GM23338 (cell line): ENCODE data around the gene NSD2. TPM values are rescaled to one million over a fixed set of nuclear protein-coding genes. Genes with fewer than 3 reads are reported as not detected.

Source experiments
- ATAC-seq: fragments of 200-7000 bp; cut with Tn5 transposase; 3 replicates; pipeline ENCODE4 v1.9.1; 2020
- DNase-seq: peaks from one replicate; pipeline ENCODE4 v3.0.0-alpha.2; 2015; ENCODE audit warnings: low spot score
- H2AFZ ChIP-seq: fragments of 200-600 bp; sonication (generic); 2 replicates; pipeline ENCODE4 v1.8.0; 2016; ENCODE audit warnings: antibody characterized with exemption, mild to moderate bottlenecking, moderate library complexity
- H3F3A ChIP-seq: fragments of 200-600 bp; sonication (generic); replicated peaks from 2 replicates; pipeline ENCODE4 v1.8.0; 2017; ENCODE audit warnings: antibody characterized with exemption, mixed run types, low read depth
- H3K27ac ChIP-seq: fragments of 200-600 bp; sonication (generic); 2 replicates; pipeline ENCODE4 v1.6.1; 2016; ENCODE audit warnings: low read depth
- H3K27me3 ChIP-seq: fragments of 200-600 bp; sonication (generic); 2 replicates; pipeline ENCODE4 v1.8.0; 2016; ENCODE audit warnings: mild to moderate bottlenecking, mixed run types, moderate library complexity; ENCODE audit not compliant: insufficient read depth
- H3K36me3 ChIP-seq: fragments of 200-600 bp; sonication (generic); 2 replicates; pipeline ENCODE4 v1.8.0; 2016; ENCODE audit warnings: mild to moderate bottlenecking; ENCODE audit not compliant: insufficient read depth
- H3K4me1 ChIP-seq: fragments of 200-600 bp; sonication (generic); 2 replicates; pipeline ENCODE4 v1.8.0; 2016; ENCODE audit warnings: mild to moderate bottlenecking, moderate library complexity; ENCODE audit not compliant: insufficient read depth
- H3K4me2 ChIP-seq: fragments of 200-600 bp; sonication (generic); 2 replicates; pipeline ENCODE4 v1.7.1; 2017; ENCODE audit warnings: mixed run types
- H3K4me3 ChIP-seq: fragments of 200-600 bp; sonication (generic); 2 replicates; pipeline ENCODE4 v1.6.1; 2016; ENCODE audit warnings: mixed run types
- H3K79me2 ChIP-seq: fragments of 200-600 bp; sonication (generic); replicated peaks from 2 replicates; pipeline ENCODE4 v1.8.0; 2017; ENCODE audit warnings: mild to moderate bottlenecking; ENCODE audit not compliant: insufficient read depth
- H3K9me2 ChIP-seq: fragments of 200-600 bp; sonication (generic); 2 replicates; pipeline ENCODE4 v1.8.0; 2017; ENCODE audit not compliant: insufficient read depth
- H4K20me1 ChIP-seq: fragments of 200-600 bp; sonication (generic); replicated peaks from 2 replicates; pipeline ENCODE4 v1.8.0; 2017; ENCODE audit warnings: mild to moderate bottlenecking; ENCODE audit not compliant: insufficient read depth
- H3K27ac Mint-ChIP-seq: 2 replicates; pipeline ENCODE4 v1.8.0; 2020; ENCODE audit warnings: inconsistent platforms, mild to moderate bottlenecking, moderate library complexity, mixed read lengths
- H3K27me3 Mint-ChIP-seq: 3 replicates; pipeline ENCODE4 v1.8.0; 2022; ENCODE audit warnings: low read depth, mild to moderate bottlenecking, moderate library complexity, mixed read lengths, inconsistent platforms; ENCODE audit not compliant: insufficient read depth, poor library complexity
- H3K36me3 Mint-ChIP-seq: 3 replicates; pipeline ENCODE4 v1.8.0; 2021; ENCODE audit warnings: low read depth, mild to moderate bottlenecking, inconsistent platforms, moderate library complexity, mixed read lengths
- H3K4me1 Mint-ChIP-seq: 3 replicates; pipeline ENCODE4 v1.8.0; 2020; ENCODE audit warnings: mild to moderate bottlenecking, inconsistent platforms, mixed read lengths
- H3K4me3 Mint-ChIP-seq: 3 replicates; pipeline ENCODE4 v1.8.0; 2021; ENCODE audit warnings: moderate library complexity, mild to moderate bottlenecking, inconsistent platforms, mixed read lengths
- H3K9me3 Mint-ChIP-seq: 3 replicates; pipeline ENCODE4 v1.8.0; 2020; ENCODE audit warnings: moderate library complexity, mild to moderate bottlenecking, inconsistent platforms, mixed read lengths
- CTCF ChIP-seq, 2 experiments: fragments of 200-600 bp in 1 of 2; sonication (generic) in 1 of 2; conservative IDR thresholded peaks; 2 replicates each; pipeline versions ENCODE4 v1.5.1 to v1.6.1; 2016 to 2017; ENCODE audit warnings: antibody characterized with exemption in 2 of 2, low read depth in 2 of 2, mild to moderate bottlenecking in 2 of 2, moderate library complexity in 1 of 2
- ETS1 ChIP-seq: IDR thresholded peaks from 2 replicates; pipeline ENCODE4 v1.6.1; 2016; ENCODE audit warnings: antibody characterized with exemption
- EZH2 ChIP-seq: fragments of 200-600 bp; sonication (generic); IDR thresholded peaks from one replicate; pipeline ENCODE4 v1.8.0; 2017; ENCODE audit warnings: antibody characterized with exemption, mild to moderate bottlenecking, low read depth; ENCODE audit not compliant: unreplicated experiment
- EZH2phosphoT487 ChIP-seq: fragments of 200-600 bp; sonication (generic); IDR thresholded peaks from one replicate; pipeline ENCODE4 v1.8.1; 2018; ENCODE audit warnings: antibody characterized with exemption; ENCODE audit not compliant: unreplicated experiment
- JUNB ChIP-seq: IDR thresholded peaks from one replicate; pipeline ENCODE4 v1.6.1; 2016; ENCODE audit warnings: antibody characterized with exemption; ENCODE audit not compliant: unreplicated experiment
- NANOG ChIP-seq: IDR thresholded peaks from 2 replicates; pipeline ENCODE4 v1.6.1; 2016; ENCODE audit warnings: antibody characterized with exemption, borderline replicate concordance
- REST ChIP-seq: IDR thresholded peaks from one replicate; pipeline ENCODE4 v1.6.1; 2018; ENCODE audit warnings: antibody characterized with exemption; ENCODE audit not compliant: unreplicated experiment
- STAT1 ChIP-seq: IDR thresholded peaks from one replicate; pipeline ENCODE4 v1.6.1; 2016; ENCODE audit warnings: antibody characterized with exemption; ENCODE audit not compliant: unreplicated experiment
- ZNF462 ChIP-seq: fragments of 250-450 bp; sonication (Bioruptor Pico); IDR thresholded peaks from 2 replicates; pipeline ENCODE4 v1.5.0; 2020; ENCODE audit warnings: mild to moderate bottlenecking, moderate library complexity
- polyA plus RNA-seq: library from polyadenylated mRNA; unstranded; fragments of >200 nt; fragmentation: Nextera tagmentation; extraction: Ambion mirVana; gene quantifications from 2 replicates; pipeline ENCODE4 v1.2.1, GENCODE V29; 2016
- total RNA-seq: library from RNA; depleted of rRNA; stranded (reverse); fragments of >200 nt; shearing (Covaris generic); gene quantifications from 2 replicates; pipeline ENCODE4 v1.2.3, GENCODE V29; 2014

The NSD2 gene
- total and polyA plus RNA-seq, 2 experiments from 2014 or later, result 33.5 to 84.4 TPM

GRCh38 chr4:1885414-1885813 lies 14.2 kb downstream of the NSD2 start:
- Mint-ChIP-seq H3K4me3 (no peak overlapping the region), H3K9me3 (no peaks in the 10 kb centered on the region; the same call in 2 of the 3 replicates), H3K27me3 (peaks cover 14% of the 10 kb centered on the region), H3K36me3 (peaks cover 4% of the 10 kb centered on the region; the same call in 1 of the 3 replicates), H3K27ac (no peak overlapping the region), H3K4me1 (peaks cover 5% of the 10 kb centered on the region; the same call in 2 of the 3 replicates)
- peaks cover 100% of the 10 kb centered on the region for H3K79me2 ChIP-seq
- H3K4me1 ChIP-seq, result no peaks in the 10 kb centered on the region
- DNase-seq (no peak), ATAC-seq (no peak; the same call in 2 of the 3 replicates)
- H3K36me3 ChIP-seq, result no peaks in the 10 kb centered on the region
- H3F3A ChIP-seq, result no peaks in the 10 kb centered on the region
- H3K9me2 ChIP-seq, result no peaks in the 10 kb centered on the region
- no peak overlapping the region for H3K4me3 ChIP-seq
- no peak for TF ChIP-seq JUNB
- TF ChIP-seq ZNF462, result no peak
- TF ChIP-seq EZH2, result no peak
- no peak for TF ChIP-seq REST
- no peak for TF ChIP-seq CTCF (conservative IDR thresholded peaks at IDR 0.05; ENCODE audit: low read depth in 2 of 2)
- TF ChIP-seq ETS1, result no peak
- no peak for TF ChIP-seq EZH2phosphoT487
- TF ChIP-seq NANOG, result no peak
- no peak for TF ChIP-seq STAT1
- no peak overlapping the region for H2AFZ ChIP-seq
- no peaks in the 10 kb centered on the region for H3K27me3 ChIP-seq
- H3K4me2 ChIP-seq, result no peak overlapping the region
- H4K20me1 ChIP-seq, result peaks cover 72% of the 10 kb centered on the region
- no peak overlapping the region for H3K27ac ChIP-seq
